Lower leg skin (tissue), 3 donors: ENCODE measurements around the gene USP14.

Source experiments
- POLR2A ChIP-seq, 2 donors: fragments of 450-650 bp; IDR thresholded peaks; one replicate each; pipeline ENCODE4 v1.6.1; 2016 to 2017; ENCODE audit warnings: antibody characterized with exemption in 2 of 2, mild to moderate bottlenecking in 1 of 2, moderate library complexity in 1 of 2
- TF ChIP-seq, protein P1 (sequence below), 3 donors: fragments of 450-650 bp; IDR thresholded peaks; one replicate each; pipeline ENCODE4 v1.5.1; 2016; ENCODE audit warnings: antibody characterized with exemption in 3 of 3, mild to moderate bottlenecking in 3 of 3, moderate library complexity in 2 of 3

DNA sequence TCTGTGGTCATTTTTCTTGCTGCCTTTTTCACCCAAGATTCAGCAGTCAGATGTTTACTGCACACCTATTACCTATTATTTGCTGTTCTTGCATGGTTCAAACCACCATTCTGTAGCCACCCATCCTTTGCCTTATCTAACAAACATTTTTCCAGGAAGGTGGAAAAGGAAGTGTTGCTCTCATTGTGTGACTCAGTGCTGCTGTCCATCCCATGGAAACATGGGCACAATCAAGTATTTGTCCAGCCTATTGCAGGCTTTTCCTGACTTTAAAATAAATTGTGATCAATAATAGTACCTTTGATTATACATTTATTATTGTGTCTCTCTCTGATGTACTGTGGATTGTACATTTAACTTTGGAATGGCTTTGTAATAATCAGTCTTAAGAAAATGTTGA lies 53.2 kb downstream of the USP14 start:
- TF ChIP-seq, protein P1, sequence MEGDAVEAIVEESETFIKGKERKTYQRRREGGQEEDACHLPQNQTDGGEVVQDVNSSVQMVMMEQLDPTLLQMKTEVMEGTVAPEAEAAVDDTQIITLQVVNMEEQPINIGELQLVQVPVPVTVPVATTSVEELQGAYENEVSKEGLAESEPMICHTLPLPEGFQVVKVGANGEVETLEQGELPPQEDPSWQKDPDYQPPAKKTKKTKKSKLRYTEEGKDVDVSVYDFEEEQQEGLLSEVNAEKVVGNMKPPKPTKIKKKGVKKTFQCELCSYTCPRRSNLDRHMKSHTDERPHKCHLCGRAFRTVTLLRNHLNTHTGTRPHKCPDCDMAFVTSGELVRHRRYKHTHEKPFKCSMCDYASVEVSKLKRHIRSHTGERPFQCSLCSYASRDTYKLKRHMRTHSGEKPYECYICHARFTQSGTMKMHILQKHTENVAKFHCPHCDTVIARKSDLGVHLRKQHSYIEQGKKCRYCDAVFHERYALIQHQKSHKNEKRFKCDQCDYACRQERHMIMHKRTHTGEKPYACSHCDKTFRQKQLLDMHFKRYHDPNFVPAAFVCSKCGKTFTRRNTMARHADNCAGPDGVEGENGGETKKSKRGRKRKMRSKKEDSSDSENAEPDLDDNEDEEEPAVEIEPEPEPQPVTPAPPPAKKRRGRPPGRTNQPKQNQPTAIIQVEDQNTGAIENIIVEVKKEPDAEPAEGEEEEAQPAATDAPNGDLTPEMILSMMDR (IDR thresholded peaks at IDR 0.05) = no peak
- no peak for TF ChIP-seq POLR2A (IDR thresholded peaks at IDR 0.05)
